ENCODE results near the gene PRXL2B.
"Not testable (repeated sequence)": the region's sequence is repeated elsewhere in the genome, so short reads cannot be mapped to it uniquely, and the experiment has no call there.

The PRXL2B gene

GRCh38 chr1:2551544-2551943, 35.0 kb upstream of the PRXL2B start:
- DNase-seq, result not testable (repeated sequence)

- DNase-seq, result no peak
Measured at GRCh38 chr1:2552189-2552588, 34.4 kb upstream of the PRXL2B start.

- not testable (repeated sequence) for DNase-seq
Measured at GRCh38 chr1:2553076-2553475, 33.5 kb upstream of the PRXL2B start.

GRCh38 chr1:2553871-2554620, 32.5 kb upstream of the PRXL2B start:
- no peak for DNase-seq

GRCh38 chr1:2554621-2555387, 31.8 kb upstream of the PRXL2B start:
- peak; percentile 75 for DNase-seq

GRCh38 chr1:2555634-2556276, 30.8 kb upstream of the PRXL2B start:
- peak; percentile 86 to 87 for DNase-seq

GRCh38 chr1:2556277-2556677, 30.3 kb upstream of the PRXL2B start, which contains the start of gene TNFRSF14:
TSS of gene TNFRSF14 (plus strand) at chr1:2556371. CDS start at chr1:2556665, 294 bp downstream.
- DNase-seq, result peak; percentile 73 to 81

GRCh38 chr1:2556678-2557481, 29.7 kb upstream of the PRXL2B start:
- DNase-seq, result peak; percentile 62 to 65

GRCh38 chr1:2557482-2558400, 28.8 kb upstream of the PRXL2B start:
- no peak for DNase-seq

GRCh38 chr1:2558420-2558819, 28.2 kb upstream of the PRXL2B start:
- DNase-seq, result no peak

- DNase-seq, result no peak
Measured at GRCh38 chr1:2558861-2559260, 27.7 kb upstream of the PRXL2B start.

- DNase-seq, result no peak
Measured at GRCh38 chr1:2559509-2560298, 26.9 kb upstream of the PRXL2B start.

GRCh38 chr1:2560299-2561073, 26.1 kb upstream of the PRXL2B start:
- DNase-seq, result no peak

- DNase-seq, result no peak
Measured at GRCh38 chr1:2561446-2561845, 25.1 kb upstream of the PRXL2B start.

GRCh38 chr1:2561898-2562895, 24.4 kb upstream of the PRXL2B start:
- peak; percentile 64 to 66 for DNase-seq

- no peak for DNase-seq
Measured at GRCh38 chr1:2563205-2563604, 23.4 kb upstream of the PRXL2B start.

- DNase-seq, result no peak
Measured at GRCh38 chr1:2564006-2564814, 22.4 kb upstream of the PRXL2B start.

Data from activated T-cell treated with anti-CD3 and anti-CD28 coated beads, Interleukin-2, amount 50 U/mL, for 48 hours (primary cell).